ENCODE results near the gene PDK4.
"Not testable (repeated sequence)": the region's sequence is repeated elsewhere in the genome, so short reads cannot be mapped to it uniquely, and the experiment has no call there.

Gene PDK4

GRCh38 chr7:95604397-95604796 is 8.1 kb upstream of the PDK4 start:
- DNase-seq = not testable (repeated sequence)

DNA sequence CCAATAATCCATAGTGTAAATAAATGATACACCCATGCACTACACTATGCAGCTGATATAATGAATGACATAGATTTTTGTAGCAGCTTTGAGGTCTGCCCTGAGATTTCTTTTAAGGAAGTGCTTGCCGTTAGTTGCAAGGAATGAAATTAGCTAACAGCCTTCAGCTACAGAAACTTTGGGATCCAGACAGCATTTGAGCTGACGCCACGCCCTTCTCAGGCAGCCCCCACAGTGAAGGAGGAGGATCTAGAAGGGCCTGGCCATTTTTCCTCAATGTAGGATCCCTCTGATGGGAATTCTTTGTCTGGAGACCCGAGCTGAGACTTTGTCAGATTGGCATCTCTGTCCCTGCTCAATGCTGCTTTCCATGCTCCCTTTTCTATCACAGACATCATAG is 6.1 kb upstream of the PDK4 start:
- DNase-seq = no peak

DNA sequence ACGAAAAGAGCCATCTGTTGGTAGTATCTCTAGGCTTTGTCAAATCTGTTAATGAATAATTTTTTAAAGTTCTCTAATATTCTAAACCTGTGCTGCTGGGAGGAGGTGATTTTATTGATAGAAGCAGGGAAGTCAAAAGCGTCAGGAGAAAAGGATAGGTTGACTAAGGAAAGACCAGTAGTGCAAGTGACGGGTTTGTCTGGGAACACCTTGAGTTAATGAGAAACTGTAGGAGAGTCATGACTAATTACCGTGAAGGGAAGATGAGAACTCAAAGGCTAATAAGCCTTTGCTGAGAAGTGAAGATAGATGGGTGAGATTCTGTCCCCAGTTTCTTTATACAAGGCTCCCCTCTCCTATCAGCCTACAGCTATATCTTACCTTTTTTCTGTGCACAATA is 5.0 kb upstream of the PDK4 start:
- DNase-seq = no peak

- no peak for DNase-seq
Observed at GRCh38 chr7:95599069-95599468, 2.8 kb upstream of the PDK4 start.

- no peak for DNase-seq
Observed at GRCh38 chr7:95598511-95598910, 2.2 kb upstream of the PDK4 start.

- DNase-seq = no peak
Observed at GRCh38 chr7:95595746-95596197, 544 bp downstream of the PDK4 start.

- no peak for DNase-seq
Observed at GRCh38 chr7:95594185-95594584, 2.1 kb downstream of the PDK4 start.

- DNase-seq = no peak
Observed at GRCh38 chr7:95593343-95593742, 3.0 kb downstream of the PDK4 start.

DNA sequence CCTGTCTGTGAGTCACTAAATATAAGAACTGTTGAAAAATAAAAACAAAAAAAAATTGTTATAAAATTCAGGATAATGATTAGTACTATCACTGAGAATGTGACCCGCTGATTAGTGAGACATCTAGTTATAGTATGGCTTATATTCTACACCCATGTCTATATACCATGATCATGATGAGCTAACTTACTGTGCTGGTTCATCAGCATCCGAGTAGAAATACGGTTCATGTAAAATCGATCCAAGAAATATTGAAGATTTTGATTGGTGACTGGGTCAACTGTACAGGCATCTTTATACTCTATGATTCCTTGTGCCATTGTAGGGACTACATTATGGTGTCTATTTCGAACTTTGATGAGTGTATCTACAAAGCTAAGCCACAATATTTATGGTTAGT is 3.7 kb downstream of the PDK4 start:
- DNase-seq = no peak

- DNase-seq = no peak
Observed at GRCh38 chr7:95590387-95591248, 5.7 kb downstream of the PDK4 start.

- no peak for DNase-seq
Observed at GRCh38 chr7:95589766-95590165, 6.5 kb downstream of the PDK4 start.

DNA sequence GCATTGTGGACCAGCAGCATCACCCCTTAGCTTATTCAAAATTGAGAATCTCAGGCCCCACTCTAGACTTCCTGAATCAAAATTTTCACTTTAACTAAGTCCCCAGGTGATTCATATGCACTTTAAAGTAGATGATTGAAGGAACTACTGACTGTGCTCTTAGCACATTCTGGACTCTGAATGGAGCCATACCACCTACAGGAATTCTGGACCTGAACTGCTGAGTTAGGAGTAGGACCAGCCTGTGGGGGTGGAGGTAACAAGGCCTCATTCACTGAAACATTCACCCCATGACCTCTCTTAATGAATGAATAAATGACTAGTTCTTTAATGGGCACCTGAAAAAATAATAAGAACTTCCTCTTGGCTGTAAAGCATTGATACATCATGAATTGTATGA is 7.3 kb downstream of the PDK4 start:
- no peak for DNase-seq

DNA sequence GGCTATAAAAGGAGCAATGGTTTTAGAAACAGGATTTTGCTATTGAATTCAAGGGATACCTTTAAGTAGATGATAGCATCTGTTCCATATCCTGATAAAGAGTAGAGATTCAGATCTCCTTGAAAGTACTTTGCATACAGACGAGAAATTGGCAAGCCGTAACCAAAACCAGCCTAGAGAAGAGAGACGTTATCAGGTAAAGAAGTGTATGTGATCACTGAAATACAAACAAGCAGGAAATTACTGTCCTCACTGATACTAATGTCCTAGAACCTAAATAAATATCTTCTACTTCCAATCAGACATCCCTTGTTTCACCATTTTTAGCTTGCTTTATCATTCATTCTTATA is 9.4 kb downstream of the PDK4 start:
- no peak for DNase-seq

DNA sequence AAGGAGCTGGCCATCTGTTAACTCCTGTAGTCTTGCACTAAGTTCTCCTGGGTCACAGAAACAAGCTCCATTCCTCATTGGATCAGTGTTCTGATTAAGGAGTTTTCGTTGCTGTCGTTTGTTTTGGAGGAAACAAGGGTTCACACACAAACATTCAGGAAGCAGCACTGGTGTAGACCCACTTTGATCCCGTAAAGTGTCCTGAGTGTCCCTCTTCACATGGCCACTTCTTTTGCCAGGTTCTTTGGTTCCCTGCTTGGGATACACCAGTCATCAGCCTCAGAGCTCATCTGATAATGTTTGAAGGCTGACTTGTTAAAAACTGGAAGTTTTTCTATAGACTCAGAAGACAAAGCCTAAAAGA is 10.9 kb downstream of the PDK4 start:
- DNase-seq = no peak

- DNase-seq = no peak
Observed at GRCh38 chr7:95584769-95585425, 11.4 kb downstream of the PDK4 start.

DNA sequence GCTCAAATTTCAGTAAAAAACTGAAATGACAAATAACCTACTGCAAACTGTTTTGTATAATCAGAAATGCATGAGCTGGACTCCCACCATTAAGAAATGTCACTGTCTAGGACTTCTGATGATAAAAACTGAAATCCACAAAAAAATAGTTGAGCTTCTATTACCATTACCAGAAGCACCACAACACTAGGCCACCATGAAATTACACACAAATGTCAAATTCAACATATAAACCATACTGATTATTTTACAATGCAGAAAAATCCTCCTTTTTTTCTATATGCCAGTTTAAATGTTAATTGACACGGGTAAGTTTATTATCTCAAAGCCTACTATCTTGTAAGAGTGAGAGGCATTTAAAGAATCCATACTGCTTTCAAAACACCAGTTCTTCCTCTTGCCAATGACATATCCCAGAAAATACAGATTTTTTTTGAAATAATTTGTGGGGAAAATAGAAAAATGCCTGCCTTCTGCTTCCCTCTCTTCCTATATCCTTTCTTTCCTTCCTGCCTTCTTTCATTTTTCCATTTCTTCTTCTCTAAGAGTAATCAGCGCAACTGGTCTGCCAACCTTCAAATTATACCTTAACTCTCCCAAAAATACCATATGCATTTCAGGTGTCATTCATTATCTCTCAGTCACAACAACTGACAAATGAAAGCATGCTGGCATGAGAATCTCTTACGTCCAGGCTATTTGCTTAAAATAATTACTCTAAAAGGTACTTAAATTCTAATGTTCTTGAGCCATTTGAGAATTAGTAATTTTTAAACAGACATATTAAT is 12.3 kb downstream of the PDK4 start:
- DNase-seq = no peak

DNA sequence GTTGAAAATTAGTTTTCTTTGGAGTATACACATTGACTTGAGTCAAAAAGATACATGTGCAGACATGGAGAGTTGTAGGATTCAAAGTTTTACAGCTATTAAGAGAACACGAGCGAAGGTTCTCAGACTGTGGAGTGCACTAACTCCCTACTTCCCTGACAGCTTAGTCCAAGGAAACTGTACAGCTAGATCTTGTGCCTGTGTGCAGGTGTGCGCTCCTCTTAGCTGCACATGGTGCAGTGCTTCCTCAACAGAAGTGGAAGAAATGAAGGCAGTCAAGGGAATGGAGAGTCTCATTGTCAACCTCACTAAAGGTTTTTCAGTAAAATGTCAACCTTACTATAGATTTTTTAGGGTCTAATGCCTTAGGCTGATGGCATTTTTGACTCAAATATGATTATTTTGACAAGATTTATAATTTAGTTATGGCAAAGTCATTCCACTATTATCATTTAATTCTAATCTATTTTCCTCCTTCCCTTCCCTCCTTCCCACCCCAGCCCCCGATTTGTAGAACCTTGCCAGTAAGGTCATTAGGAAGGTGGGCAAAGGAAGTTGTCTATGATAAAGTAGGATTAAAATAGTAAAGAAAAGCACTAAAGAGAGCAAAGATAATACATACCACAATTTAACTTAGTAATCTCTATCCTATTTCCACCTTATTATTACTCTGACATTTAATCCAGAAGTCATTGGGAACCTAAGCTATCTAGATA is 13.6 kb downstream of the PDK4 start:
- no peak for DNase-seq

GRCh38 chr7:95581467-95581866 is 14.8 kb downstream of the PDK4 start:
- no peak for DNase-seq

DNA sequence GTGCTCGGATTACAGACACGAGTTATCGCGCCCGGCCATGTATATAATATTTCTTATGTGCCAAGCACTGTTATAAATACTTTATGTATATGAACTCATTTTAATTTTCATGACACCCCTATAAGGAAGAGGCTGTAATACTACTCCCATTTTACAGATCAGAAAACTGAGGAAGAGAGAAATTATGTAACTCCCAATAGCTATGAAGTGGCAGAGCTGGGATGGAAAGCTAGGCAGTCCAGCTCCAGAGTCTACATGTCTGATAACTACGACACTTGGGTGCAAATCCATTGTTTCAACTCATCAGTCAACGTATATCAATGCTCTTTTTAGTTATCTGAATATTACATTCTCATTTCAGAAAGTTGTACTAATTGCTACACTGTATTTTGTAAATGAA is 17.0 kb downstream of the PDK4 start:
- DNase-seq = no peak

DNA sequence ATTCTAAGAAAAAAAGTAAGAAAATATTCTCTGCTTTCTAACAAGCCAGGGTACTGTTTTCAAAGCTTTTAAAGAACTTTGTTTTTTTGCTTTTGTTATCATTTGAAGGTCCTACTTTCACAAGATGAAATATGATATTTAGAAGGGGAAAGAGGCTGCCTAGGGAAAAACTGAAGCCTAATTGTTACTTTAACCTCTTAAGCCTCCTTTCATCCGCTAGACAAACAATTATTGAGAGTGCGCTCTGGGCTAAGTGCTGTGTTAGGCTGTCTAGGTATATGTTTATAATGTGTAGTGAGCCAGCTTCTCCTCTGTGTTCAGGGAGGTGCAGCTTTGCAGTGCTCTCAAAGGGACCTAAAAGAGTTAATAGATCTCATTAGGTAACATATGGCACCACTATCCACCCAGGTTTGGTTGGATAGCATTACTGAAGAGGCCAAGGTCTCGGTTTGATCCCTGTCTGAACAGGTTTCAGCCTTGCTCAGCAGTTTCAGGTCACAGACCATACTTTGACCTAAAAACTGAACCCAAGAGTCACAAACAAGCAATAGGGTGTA is 17.9 kb downstream of the PDK4 start:
- no peak for DNase-seq

- no peak for DNase-seq
Observed at GRCh38 chr7:95577137-95577536, 19.2 kb downstream of the PDK4 start.

DNA sequence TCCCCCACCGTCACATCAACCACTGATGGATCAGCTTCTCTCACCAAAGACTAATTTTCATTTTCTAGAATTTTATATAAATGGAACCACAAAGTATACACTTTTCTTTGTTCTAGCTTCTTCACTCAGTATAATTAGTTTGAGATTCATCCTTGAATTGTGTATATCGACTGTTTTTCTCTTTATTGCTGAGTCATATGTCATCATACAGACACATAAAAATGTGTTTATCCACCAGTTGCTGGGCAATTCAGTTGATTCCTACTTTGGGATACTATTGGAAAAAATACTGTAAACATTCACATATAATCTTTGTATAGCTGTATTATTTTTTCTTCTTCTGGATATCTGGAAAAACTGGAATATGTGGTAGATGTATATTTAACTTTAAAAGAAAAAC is 26.6 kb downstream of the PDK4 start:
- no peak for DNase-seq

DNA sequence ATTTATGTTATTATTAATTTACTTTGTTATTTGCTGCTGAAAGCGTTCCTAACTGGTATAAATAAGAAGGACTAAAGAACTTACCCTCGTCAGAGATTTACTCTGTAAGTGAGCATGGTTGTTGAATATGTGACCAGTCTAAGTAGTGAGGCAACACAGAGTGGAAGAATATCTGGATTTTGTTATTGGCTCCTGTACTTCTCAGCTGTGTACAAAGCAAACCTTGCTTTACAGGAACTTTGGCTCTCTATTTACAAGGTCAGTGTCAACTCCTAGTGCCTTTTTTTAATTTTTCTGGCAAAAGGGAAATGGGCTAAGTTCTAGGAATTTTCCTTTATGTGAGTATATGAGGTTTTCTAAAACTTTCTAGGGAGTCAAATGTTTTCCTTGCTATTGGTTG is 35.6 kb downstream of the PDK4 start:
- no peak for DNase-seq
